GM13976 (cell line): ENCODE results near the gene HK2.

Experiments used
- DNase-seq: peaks from one replicate; pipeline ENCODE4 v3.0.0; 2012; ENCODE audit warnings: low spot score
- in situ Hi-C: fragments of 300-500 bp; cut with MboI; formaldehyde crosslinking; loops from one replicate; pipeline ENCODE4 v1.12.0; 2022; ENCODE audit warnings: low sequenced_read_pairs, mixed read lengths, inconsistent platforms; ENCODE audit not compliant: unreplicated experiment
- TF ChIP-seq, protein P1 (sequence below): IDR thresholded peaks from 2 replicates; pipeline ENCODE4 v1.5.1; 2012; ENCODE audit warnings: borderline replicate concordance, mild to moderate bottlenecking; ENCODE audit not compliant: insufficient read depth; ENCODE audit errors: extremely low read depth, missing control alignments, control extremely low read depth

Gene HK2

DNA sequence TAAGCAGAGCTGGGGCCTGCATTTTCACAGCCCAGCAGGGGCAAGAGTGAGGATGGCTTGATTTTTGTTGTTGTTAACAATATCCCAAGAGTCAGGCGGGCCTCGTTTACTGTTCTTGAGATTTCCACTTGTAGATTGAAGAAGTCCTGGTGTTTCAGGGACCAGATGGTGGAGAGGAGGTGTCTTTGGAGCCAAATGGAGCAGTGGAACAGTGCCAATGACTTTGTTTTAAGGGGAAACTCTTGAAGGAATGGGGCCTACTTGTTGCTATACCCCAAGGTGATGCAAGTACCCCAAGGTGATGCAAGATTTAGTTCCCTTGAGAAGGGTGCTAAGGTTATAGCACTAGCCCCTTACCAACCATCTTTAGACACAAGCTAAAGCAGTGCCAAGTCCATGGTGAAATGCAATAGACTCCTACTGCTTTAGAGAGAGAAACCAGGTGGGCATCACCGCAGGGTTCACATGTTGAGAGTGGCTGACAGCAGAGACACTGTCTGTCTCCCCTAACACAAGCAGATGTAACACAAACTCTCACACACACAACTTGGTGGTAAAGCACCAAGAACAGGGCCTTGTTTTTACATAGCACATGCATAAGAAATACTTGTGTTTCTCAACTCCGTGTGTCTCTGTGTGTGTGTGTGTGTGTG lies 44.0 kb downstream of the HK2 start:
- DNase-seq, result no peak
- in situ Hi-C loops, result loop anchor here (5.0 kb wide), 1 partner anchor 171 kb away; no protein-coding TSS in a partner anchor
- TF ChIP-seq, protein P1, sequence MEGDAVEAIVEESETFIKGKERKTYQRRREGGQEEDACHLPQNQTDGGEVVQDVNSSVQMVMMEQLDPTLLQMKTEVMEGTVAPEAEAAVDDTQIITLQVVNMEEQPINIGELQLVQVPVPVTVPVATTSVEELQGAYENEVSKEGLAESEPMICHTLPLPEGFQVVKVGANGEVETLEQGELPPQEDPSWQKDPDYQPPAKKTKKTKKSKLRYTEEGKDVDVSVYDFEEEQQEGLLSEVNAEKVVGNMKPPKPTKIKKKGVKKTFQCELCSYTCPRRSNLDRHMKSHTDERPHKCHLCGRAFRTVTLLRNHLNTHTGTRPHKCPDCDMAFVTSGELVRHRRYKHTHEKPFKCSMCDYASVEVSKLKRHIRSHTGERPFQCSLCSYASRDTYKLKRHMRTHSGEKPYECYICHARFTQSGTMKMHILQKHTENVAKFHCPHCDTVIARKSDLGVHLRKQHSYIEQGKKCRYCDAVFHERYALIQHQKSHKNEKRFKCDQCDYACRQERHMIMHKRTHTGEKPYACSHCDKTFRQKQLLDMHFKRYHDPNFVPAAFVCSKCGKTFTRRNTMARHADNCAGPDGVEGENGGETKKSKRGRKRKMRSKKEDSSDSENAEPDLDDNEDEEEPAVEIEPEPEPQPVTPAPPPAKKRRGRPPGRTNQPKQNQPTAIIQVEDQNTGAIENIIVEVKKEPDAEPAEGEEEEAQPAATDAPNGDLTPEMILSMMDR, result no peak

DNA sequence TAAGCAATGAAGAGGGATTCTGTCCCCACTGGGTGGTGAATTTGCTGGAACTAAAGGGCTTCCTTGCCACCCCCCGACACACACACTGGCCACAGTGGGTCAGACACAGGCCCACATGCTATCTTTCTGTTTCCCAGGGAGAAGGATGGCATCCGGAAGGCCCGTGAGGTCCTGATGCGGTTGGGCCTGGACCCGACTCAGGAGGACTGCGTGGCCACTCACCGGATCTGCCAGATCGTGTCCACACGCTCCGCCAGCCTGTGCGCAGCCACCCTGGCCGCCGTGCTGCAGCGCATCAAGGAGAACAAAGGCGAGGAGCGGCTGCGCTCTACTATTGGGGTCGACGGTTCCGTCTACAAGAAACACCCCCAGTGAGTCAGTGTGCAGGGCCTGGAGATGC lies 44.6 kb downstream of the HK2 start:
- in situ Hi-C loops, result loop anchor here (5.0 kb wide), 1 partner anchor 171 kb away; no protein-coding TSS in a partner anchor
- no peak for DNase-seq
- TF ChIP-seq, protein P1, result no peak

DNA sequence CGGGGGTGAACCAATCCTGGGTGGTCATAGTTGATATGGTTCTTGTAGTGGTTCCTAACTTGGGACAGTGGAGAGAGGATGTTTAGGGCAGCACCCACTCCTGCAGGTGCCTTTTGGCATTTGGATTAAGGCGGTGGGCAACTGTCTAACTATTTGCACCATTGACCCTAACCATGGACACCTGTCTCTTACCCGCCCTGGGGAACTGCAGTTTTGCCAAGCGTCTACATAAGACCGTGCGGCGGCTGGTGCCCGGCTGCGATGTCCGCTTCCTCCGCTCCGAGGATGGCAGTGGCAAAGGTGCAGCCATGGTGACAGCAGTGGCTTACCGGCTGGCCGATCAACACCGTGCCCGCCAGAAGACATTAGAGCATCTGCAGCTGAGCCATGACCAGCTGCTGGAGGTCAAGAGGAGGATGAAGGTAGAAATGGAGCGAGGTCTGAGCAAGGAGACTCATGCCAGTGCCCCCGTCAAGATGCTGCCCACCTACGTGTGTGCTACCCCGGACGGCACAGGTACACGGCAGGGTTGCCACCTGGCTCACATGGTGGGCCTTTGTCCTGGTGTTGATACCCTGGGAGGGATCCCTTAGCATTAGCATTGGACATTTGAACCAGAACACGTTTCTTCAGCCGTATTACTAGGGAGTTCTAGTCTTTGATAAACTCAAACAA lies 46.3 kb downstream of the HK2 start:
- TF ChIP-seq, protein P1, result no peak
- DNase-seq, result no peak
- in situ Hi-C loops, result no loop called here

DNA sequence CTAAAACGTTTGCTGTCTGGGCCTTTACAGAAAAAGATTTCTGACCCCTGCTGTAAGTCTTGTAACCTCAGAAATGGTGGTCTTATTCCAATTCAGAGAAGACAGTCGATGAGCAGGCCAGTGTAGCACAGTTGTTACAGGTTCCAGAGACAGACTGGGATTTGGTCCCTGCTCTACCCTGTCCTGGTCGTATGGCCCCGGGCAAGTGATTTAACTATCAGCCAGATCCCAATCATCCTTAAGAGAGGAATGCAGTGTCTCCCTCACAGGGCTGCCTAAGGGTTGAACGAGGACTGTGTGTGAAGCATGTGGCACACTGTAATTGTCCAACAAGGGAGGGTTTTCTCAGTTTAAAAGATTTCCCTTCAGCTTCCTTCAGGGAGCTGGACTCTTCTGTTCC lies 47.2 kb downstream of the HK2 start:
- in situ Hi-C loops, result no loop called here

DNA sequence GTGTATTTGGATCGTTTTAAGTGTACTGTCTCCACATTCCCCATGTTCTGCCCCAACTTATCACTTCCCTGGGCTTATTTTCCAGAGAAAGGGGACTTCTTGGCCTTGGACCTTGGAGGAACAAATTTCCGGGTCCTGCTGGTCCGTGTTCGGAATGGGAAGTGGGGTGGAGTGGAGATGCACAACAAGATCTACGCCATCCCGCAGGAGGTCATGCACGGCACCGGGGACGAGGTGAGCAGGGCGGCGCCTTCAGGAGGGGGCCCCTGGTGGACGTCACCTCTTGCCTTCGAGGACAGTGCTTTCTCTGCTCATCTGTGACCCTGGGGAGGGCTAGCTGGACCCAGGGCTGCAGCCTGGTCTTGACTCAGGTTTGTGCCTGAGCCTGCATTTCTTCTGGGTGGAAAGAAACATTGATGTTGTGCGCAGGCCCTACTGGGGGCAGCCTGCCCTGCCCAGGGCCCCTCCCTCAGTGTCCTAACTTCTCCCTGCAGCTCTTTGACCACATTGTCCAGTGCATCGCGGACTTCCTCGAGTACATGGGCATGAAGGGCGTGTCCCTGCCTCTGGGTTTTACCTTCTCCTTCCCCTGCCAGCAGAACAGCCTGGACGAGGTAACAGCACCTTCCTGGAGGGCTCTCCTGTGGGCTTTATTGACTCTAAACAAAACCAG lies 47.8 kb downstream of the HK2 start:
- in situ Hi-C loops, result no loop called here
- DNase-seq, result no peak
- TF ChIP-seq, protein P1, result no peak

More for the DNA sequence above, 47.2 kb downstream of the HK2 start:
- TF ChIP-seq, protein P1, result no peak
- DNase-seq, result no peak

DNA sequence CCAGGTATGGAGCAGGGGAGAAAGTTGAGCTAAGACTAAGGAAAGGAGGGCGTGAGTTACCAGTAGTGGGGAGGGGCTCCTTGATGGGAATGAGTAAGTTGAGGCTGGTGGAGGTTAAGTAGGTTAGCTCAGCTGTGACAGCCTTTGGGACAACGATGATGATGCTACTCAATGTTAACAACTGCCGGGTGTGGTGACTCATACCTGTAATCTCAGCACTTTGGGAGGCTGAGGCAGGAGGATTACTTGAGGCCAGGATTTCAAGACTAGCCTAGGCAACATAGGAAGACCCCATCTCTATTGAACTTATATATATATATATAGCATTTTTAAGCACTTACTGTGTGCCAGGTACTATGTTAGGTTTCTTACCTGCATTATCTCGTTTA lies 48.4 kb downstream of the HK2 start:
- TF ChIP-seq, protein P1, result no peak
- in situ Hi-C loops, result no loop called here
- DNase-seq, result no peak
